WTC11 (cell line): ENCODE data around the gene ZEB1. TPM values are rescaled to one million over a fixed set of nuclear protein-coding genes. Genes with fewer than 3 reads are reported as not detected.

Experiments used
- ATAC-seq: fragments of 200-7000 bp; cut with Tn5 transposase; 2 replicates; pipeline ENCODE4 v1.10.0; 2021; ENCODE audit warnings: mild to moderate bottlenecking, moderate library complexity
- Bru-seq: library from RNA; stranded (reverse); fragments of 400-500 nt; gene quantifications from one replicate; lab custom pipeline; 2021; lab: Mats Ljungman, UMichigan
- CTCF ChIA-PET: fragments of 300-600 bp; sonication (Branson Sonifier 250); formaldehyde crosslinking; loops from one replicate; lab custom pipeline; 2021; ENCODE audit warnings: antibody characterized with exemption; lab: Charles Lee
- POLR2A ChIA-PET: fragments of 350-600 bp; sonication (Branson Sonifier 250); formaldehyde crosslinking; loops from one replicate; lab custom pipeline; 2021; ENCODE audit warnings: antibody characterized with exemption; lab: Charles Lee
- DNase-seq: peaks from one replicate; pipeline ENCODE4 v3.0.0; 2021; ENCODE audit warnings: low spot score
- H3K27ac Mint-ChIP-seq: 2 replicates; pipeline ENCODE4 v1.8.0; 2021; ENCODE audit warnings: mixed read lengths
- H3K27me3 Mint-ChIP-seq: 2 replicates; pipeline ENCODE4 v1.8.0; 2021; ENCODE audit warnings: low read depth, mild to moderate bottlenecking, moderate library complexity, mixed read lengths
- H3K36me3 Mint-ChIP-seq: 2 replicates; pipeline ENCODE4 v1.8.0; 2021; ENCODE audit warnings: mixed read lengths
- H3K4me1 Mint-ChIP-seq: 2 replicates; pipeline ENCODE4 v1.8.0; 2022; ENCODE audit warnings: mixed read lengths
- H3K4me3 Mint-ChIP-seq: 2 replicates; pipeline ENCODE4 v1.8.0; 2021; ENCODE audit warnings: mild to moderate bottlenecking, moderate library complexity, mixed read lengths
- H3K9me3 Mint-ChIP-seq: 2 replicates; pipeline ENCODE4 v1.8.0; 2021; ENCODE audit warnings: mixed read lengths
- ARID4B ChIP-seq: sonication (generic); formaldehyde crosslinking; IDR thresholded peaks from 2 replicates; pipeline ENCODE4 v1.8.0; 2023; ENCODE audit warnings: missing genetic modification reagents, mild to moderate bottlenecking, borderline replicate concordance
- CBFB ChIP-seq: sonication (generic); formaldehyde crosslinking; IDR thresholded peaks from 2 replicates; pipeline ENCODE4 v1.8.1; 2022; ENCODE audit warnings: mild to moderate bottlenecking, low read depth, missing genetic modification reagents
- E2F5 ChIP-seq: sonication (generic); formaldehyde crosslinking; IDR thresholded peaks from 2 replicates; pipeline ENCODE4 v1.8.1; 2022; ENCODE audit warnings: mild to moderate bottlenecking, moderate library complexity, missing genetic modification reagents
- FOXK1 ChIP-seq: sonication (generic); formaldehyde crosslinking; IDR thresholded peaks from 2 replicates; pipeline ENCODE4 v1.8.0; 2022; ENCODE audit warnings: mild to moderate bottlenecking, moderate library complexity, missing genetic modification reagents
- HMGXB4 ChIP-seq: sonication (generic); formaldehyde crosslinking; IDR thresholded peaks from 2 replicates; pipeline ENCODE4 v1.8.1; 2023; ENCODE audit warnings: mild to moderate bottlenecking, moderate library complexity, missing genetic modification reagents
- IRF1 ChIP-seq: sonication (generic); formaldehyde crosslinking; IDR thresholded peaks from 2 replicates; pipeline ENCODE4 v1.8.0; 2023; ENCODE audit warnings: missing genetic modification reagents
- KAT7 ChIP-seq: sonication (generic); formaldehyde crosslinking; IDR thresholded peaks from 2 replicates; pipeline ENCODE4 v1.8.1; 2023; ENCODE audit warnings: missing genetic modification reagents, mild to moderate bottlenecking, borderline replicate concordance
- NFYB ChIP-seq: sonication (generic); formaldehyde crosslinking; conservative IDR thresholded peaks from 2 replicates; pipeline ENCODE4 v1.8.0; 2022; ENCODE audit warnings: low read depth, missing genetic modification reagents
- TCF7 ChIP-seq: sonication (generic); formaldehyde crosslinking; IDR thresholded peaks from 2 replicates; pipeline ENCODE4 v1.8.0; 2022; ENCODE audit warnings: mild to moderate bottlenecking, low read depth, missing genetic modification reagents, moderate library complexity
- ZBTB21 ChIP-seq: sonication (generic); formaldehyde crosslinking; IDR thresholded peaks from 2 replicates; pipeline ENCODE4 v1.8.1; 2023; ENCODE audit warnings: mild to moderate bottlenecking, missing genetic modification reagents, borderline replicate concordance
- ZSCAN18 ChIP-seq: fragments of 250-450 bp; sonication (Bioruptor Pico); IDR thresholded peaks from 2 replicates; pipeline ENCODE4 v2.1.2; 2022; ENCODE audit warnings: mild to moderate bottlenecking, moderate library complexity
- long read RNA-seq, 3 experiments: library from RNA in 1 of 3; library from capped mRNA in 1 of 3; library from polyadenylated mRNA in 1 of 3; unstranded in 2 of 3; stranded (forward) in 1 of 3; transcript quantifications; one replicate each; pipeline ENCODE4 v2.0.0, GENCODE V29; 2021
- total RNA-seq: library from RNA; stranded (reverse); gene quantifications from 3 replicates; pipeline ENCODE4 v1.2.3, GENCODE V29; 2021

ZEB1 gene
- total RNA-seq (0.18 to 0.39 TPM (median 0.34 TPM) in 3 replicates), Bru-seq, nascent RNA (percentile 16 among the genes with signal in this experiment)
- long read RNA-seq, experiment 1, full-length matches to known transcripts, result 1 of 2 reads
- long read RNA-seq, experiment 1, partial matches to known transcripts, result 0 of 2 reads
- long read RNA-seq, experiment 1, other reads (novel, unspliced or antisense), result 1 of 2 reads
- long read RNA-seq, experiment 2, result 0 reads
- long read RNA-seq, experiment 3, result 0 reads

DNA sequence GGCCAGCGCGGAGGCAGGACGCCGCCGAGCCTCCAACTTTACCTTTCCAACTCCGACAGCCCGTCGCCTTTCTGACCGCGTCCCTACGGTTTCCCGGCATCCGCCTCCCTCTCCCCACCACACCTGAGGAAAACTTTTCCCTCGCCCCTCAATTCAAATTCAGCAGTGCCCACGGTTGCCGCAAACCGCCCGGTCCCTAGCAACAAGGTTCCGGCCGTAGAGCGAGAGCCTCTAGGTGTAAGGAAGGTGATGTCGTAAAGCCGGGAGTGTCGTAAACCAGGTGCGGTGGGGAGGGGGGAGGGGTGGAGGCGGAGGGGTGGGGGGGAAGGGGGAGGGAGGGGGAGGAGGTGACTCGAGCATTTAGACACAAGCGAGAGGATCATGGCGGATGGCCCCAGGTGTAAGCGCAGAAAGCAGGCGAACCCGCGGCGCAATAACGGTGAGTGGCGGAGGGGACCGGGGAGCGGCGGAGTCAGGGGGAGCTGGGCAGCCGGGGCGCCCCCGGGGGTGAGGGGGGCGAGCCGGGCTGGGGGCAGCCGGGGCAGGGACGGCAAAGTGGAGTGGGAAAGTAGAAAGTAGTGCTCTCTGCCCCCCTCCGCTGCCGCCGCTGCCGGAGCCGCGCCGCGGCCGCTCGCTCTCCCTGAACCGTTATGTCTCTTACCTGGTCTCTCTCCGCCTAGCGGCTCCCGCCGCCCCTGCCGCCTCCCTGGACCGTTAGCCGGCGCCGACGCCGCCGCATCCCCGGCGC is at the start of gene ZEB1:
TSS of gene ZEB1 (plus strand) at position 363 of the 748 bp plus-strand sequence. CDS start at position 382, 19 bp downstream.
- Mint-ChIP-seq H3K27me3 (peaks cover 71% of the 10 kb centered on the region), H3K4me1 (peaks cover 19% of the 10 kb centered on the region), H3K36me3 (no peaks in the 10 kb centered on the region)
- POLR2A ChIA-PET, result no interaction called here
- ATAC-seq, result peak; percentile 65
- 0 out of 2 replicates have a peak, but pooled peaks have one; percentile 18 for TF ChIP-seq ZBTB21 (CRISPR knock-in tag)
- no peak for TF ChIP-seq HMGXB4
- 0 out of 2 replicates have a peak, but pooled peaks have one; percentile 14 for TF ChIP-seq FOXK1 (CRISPR knock-in tag)
- no peak for TF ChIP-seq NFYB (CRISPR knock-in tag)
- TF ChIP-seq TCF7 (CRISPR knock-in tag), result no peak
- TF ChIP-seq ZSCAN18 (CRISPR knock-in tag), result no peak
- TF ChIP-seq ARID4B (CRISPR knock-in tag), result 0 out of 2 replicates have a peak, but pooled peaks have one; percentile 1
- no peak for TF ChIP-seq IRF1 (CRISPR knock-in tag)
- no peak for TF ChIP-seq E2F5 (CRISPR knock-in tag)
- TF ChIP-seq CBFB (CRISPR knock-in tag), result no peak
- TF ChIP-seq, all 79 proteins: peak for 3
- peak; percentile 84 for DNase-seq
- Mint-ChIP-seq H3K4me3 (peak within 1 kb of the TSS; percentile 97), H3K27ac (peak within 1 kb of the TSS; percentile 57; the same call in 1 of the 2 replicates), H3K9me3 (no peaks in the 10 kb centered on the region)
- CTCF ChIA-PET, result no interaction called here

- Mint-ChIP-seq H3K4me1 (no peaks in the 10 kb centered on the region), H3K4me3 (no peak overlapping the region), H3K27me3 (no peaks in the 10 kb centered on the region), H3K27ac (no peak overlapping the region), H3K36me3 (no peaks in the 10 kb centered on the region), H3K9me3 (peaks cover 13% of the 10 kb centered on the region)
- ChIA-PET CTCF (no interaction called here), POLR2A (no interaction called here)
- no peak for TF ChIP-seq KAT7 (CRISPR knock-in tag)
- DNase-seq (no peak), ATAC-seq (no peak)
Observed at GRCh38 chr10:31270954-31271353, 48.1 kb upstream of the ZEB1 start.
